HG03378 (cell line): ENCODE measurements around the gene FLOT1.
"Not testable (repeated sequence)": the region's sequence is repeated elsewhere in the genome, so short reads cannot be mapped to it uniquely, and the experiment has no call there.

Experiments used
- ATAC-seq: cut with Tn5 transposase; IDR thresholded peaks from one replicate; pipeline ENCODE4 v1.9.1; 2021; ENCODE audit warnings: mild to moderate bottlenecking, moderate library complexity; ENCODE audit not compliant: unreplicated experiment

FLOT1 gene

GRCh38 chr6:30723843-30724741 is 18.4 kb downstream of the FLOT1 start:
- ATAC-seq, result not testable (repeated sequence)

- not testable (repeated sequence) for ATAC-seq
Observed at GRCh38 chr6:30723159-30723842, 19.2 kb downstream of the FLOT1 start.

DNA sequence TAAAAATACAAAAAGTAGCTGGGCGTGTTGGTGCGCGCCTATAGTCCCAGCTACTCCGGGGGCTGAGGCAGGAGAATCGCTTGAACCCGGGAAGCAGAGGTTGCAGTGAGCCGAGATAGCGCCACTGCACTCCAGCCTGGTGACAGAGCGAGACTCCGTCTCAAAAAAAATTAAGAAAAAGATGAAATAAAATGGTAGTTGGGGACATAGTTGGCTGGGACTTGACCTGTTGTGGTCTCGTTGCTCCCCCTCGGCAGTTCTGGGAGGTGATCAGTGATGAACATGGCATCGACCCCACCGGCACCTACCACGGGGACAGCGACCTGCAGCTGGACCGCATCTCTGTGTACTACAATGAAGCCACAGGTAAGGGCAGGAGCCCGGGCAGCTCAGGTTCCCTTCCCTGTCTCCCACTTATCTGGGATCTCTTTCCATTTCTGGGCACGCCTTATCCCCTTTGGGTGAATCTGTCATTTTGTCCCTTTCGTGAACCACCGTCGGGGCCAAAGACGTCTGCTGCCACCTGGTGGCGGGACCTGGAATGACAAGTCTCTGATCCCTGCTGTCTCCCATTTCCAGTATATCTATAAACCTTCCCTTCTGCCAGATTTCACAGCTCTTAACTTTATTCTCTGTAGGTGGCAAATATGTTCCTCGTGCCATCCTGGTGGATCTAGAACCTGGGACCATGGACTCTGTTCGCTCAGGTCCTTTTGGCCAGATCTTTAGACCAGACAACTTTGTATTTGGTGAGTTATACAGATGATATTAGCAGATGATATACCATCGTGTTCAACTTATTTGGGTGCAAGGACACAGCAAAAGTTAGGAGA is 20.0 kb downstream of the FLOT1 start:
- no peak for ATAC-seq

DNA sequence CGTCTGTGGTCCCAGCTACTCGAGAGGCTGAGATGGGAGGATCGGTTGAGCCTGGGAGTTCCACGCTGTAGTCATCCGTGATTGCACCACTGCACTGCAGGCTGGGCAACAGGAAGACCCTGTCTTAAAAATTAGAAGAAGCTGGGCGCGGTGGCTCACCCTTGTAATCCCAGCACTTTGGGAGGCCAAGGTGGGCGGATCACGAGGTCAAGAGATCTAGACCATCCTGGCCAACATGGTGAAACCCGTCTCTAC is 20.5 kb downstream of the FLOT1 start:
- not testable (repeated sequence) for ATAC-seq

DNA sequence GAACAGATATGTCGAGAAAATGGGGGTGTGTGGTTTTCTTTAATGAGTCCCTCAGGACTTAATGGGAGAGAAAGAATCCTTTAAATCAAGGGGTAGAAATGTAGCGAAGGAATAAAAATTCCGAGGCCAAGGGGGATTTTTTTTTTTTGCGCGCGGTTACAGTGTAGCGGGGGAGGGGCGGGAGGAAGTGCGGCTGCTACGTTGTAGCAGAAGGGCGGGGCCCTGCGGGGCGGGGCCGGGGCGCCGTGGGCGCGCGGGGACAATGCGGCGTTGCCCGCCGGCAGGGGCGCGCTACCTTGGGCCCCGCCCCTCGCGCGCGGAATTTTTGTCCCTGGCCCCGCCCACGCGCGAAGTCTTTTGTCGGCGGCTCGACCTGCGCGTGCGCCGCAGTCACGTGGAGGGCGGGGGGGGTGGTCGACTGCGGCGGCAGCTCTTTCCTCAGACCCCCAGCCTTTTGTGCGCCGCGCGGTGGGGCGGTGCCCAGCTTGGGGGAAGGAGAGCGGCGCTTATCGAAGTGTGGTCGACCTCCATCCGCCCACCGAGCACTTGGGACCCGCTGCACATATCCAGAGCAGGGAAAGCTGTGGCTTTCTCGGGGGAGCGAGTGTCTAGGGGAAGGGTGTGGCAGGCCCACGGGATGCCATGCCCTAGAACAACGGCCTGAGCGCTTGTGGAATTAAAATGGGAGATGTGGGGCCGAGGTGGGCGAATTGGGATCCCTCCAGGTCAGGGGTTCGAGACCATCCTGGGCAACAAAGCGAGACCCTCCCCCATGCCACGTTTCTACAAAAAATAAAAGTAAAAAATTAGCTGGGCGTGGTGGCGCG is 21.1 kb downstream of the FLOT1 start:
- ATAC-seq, result no peak

GRCh38 chr6:30720738-30721197 is 21.7 kb downstream of the FLOT1 start:
- no peak for ATAC-seq

DNA sequence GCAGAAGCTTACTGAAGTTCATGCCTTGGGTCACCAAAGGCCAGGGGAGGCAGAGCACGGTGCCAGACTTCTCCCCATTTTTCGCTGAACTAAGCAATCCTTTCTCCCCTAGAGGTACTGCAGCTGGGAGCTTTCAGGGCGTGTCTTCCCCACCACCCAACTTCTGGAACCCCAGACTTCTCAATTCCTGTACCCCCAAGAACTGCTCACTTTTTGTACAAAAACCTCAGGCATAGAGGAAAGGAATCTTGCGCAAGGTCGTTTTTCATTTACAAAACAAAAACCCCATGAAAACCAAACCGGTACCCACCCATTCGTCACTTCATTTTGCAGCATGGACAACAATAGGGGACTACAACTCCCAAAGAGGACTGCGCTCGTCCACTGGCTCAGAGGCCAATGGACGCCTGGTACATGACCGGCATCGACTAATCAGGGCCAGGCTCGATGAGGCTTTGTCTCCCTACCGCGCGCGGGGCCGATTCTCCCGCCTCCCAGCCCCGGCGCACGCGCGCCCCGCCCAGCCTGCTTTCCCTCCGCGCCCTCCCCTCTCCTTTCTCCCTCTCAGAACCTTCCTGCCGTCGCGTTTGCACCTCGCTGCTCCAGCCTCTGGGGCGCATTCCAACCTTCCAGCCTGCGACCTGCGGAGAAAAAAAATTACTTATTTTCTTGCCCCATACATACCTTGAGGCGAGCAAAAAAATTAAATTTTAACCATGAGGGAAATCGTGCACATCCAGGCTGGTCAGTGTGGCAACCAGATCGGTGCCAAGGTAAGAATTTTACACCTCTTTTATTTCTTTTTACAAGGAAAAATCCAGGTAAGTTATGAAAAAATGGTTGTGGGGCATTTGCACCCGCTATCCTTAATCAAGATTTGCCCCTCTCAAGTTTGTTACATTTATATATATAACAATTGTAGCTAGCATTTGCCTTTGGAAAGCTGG is 22.4 kb downstream of the FLOT1 start, which contains the start of gene TUBB:
Gene TUBB (plus strand): TSS at position 562 of the 947 bp plus-strand sequence. CDS start 155 bp downstream, at position 717.
- ATAC-seq, result peak; percentile 29

- no peak for ATAC-seq
Observed at GRCh38 chr6:30719356-30719755, 23.1 kb downstream of the FLOT1 start.

DNA sequence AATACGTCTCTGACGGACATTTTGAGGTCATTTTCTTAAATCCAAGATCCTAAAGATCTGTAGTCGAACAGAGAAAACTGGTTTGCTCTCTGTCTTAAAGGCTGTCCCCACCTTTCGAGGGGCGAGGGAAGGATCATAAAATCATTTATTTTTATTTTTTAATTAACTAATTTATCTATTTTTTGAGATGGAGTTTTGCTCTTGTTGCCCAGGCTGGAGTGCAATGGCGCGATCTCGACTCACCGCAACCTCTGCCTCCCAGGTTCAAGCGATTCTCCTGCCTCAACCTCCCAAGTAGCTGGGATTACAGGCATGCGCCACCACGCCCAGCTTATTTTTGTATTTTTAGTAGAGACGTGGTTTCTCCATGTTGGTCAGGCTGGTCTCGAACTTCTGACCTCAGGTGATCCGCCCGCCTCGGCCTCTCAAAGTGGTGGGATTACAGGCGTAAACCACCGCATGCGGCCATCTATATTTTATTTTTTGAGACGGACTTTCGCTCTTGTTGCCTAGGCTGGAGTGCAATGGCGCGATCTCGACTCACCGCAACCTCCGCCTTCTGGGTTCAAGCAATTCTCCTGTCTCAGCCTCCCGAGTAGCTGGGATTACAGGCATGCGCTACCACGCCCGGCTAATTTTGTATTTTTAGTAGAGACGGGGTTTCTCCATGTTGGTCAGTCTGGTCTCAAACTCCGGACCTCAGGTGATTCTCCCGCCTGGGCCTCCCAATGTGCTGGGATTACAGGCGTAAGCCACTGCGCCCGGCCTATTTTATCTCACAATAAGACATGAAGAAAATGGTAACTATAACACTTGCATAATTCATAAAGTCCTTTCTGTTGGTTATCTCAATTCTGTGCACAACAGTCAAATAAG is 24.4 kb downstream of the FLOT1 start:
- ATAC-seq, result not testable (repeated sequence)

DNA sequence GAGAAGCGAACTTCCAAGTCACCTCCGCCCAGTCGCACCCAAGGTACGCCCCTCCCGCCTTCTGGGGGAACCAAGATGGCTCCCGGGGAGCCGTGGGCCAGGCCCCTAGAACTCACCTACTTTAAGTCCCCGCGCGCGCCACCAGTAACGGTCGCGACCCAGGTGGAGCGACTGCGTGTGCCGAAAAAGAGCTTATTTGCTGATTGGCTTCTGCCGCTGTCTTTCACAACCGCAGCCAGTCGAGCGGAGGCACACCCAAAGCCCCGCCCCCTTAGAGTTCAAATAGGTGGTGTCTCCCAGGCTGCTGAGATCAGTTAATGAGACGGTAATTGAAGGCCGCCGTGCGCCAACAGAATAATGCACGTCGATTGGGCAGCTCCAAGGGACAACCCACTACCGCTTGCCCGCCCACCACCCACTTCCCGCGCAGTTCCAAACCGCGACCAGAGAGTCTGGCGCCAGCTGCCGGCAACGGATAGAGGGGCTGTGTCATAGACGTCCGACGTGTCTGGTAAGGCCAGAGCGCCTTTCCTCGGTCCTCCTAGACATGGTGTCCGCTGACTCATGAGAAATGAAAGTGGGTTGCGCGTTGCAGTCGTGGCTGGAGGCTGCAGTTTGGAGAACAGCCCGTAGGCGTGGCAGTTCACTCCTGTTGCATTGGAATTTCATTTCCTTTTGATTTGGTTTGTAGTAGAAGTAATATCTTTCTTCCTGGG is 25.2 kb downstream of the FLOT1 start, which contains the start of gene MDC1:
Gene MDC1 (minus strand): TSS at position 153 of the 716 bp plus-strand sequence. CDS start 2,106 bp downstream, outside the sequence.
- ATAC-seq, result peak; percentile 67

DNA sequence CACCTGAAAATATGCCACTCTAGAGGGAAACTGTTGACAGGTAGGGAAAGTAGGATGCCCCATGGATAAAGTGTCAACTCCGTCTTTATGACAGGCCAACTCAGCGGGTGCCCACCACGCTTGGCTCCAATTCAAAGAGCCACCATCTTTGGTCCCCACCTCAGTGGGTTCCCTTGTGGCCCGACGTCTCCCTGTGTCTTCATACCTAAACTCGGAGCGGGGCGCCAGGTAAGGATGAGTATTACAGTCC is 25.7 kb downstream of the FLOT1 start:
- ATAC-seq, result no peak

GRCh38 chr6:30714263-30714662 is 28.2 kb downstream of the FLOT1 start:
- no peak for ATAC-seq

DNA sequence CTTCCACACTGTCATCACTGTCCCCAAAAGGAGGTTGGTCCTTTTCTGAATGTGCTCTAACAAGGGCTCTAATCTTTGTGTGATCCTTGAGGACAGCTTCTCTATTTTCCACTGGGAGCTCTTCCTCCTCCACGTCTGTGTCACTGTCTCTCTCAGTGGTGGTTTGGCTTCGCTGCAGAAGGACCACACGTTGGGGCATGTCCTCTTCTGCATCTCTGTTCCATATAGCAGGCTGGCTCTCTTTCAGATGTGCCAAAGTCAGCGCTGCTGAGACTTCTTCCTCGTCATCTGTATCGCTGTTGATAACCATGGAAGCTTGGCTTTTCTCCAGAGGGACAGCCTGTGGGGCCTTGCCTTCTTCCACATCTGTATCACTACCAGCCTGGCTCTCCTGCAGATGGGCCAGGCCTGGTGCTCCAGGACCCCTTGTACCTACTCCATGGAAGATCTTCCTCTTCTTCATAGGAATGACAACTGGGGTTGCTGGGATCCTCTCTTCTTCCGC is 30.0 kb downstream of the FLOT1 start:
- no peak for ATAC-seq

- no peak for ATAC-seq
Observed at GRCh38 chr6:30711758-30712380, 30.6 kb downstream of the FLOT1 start.

GRCh38 chr6:30709101-30709868 is 33.2 kb downstream of the FLOT1 start:
- ATAC-seq, result no peak

DNA sequence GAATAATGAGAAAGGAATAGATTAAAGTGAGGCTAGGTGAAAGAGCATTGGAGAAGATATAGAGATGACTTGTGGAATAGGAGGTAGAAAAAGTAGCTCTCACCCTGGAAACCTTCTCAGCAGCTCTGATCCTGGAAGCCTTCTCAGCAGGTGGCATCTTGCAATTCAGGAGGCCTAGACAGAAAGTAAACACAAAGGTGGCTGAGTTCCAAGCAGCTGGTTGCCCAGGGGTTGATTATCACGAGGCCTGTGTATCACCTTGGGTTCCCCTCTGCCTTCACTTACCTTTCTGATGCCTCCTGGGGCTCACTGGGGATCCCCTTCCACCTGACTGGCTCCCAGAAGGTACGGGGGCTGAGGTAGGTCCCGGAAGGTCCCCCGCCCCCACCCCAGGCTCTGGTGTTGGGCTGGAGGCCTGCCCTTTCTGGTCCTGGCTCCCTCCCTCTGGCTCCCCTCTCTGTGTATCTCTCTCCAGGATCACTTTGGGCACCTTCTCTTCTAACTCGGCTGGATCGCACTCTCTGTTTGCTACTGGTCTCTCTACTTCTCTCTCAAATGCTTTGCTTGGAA is 35.1 kb downstream of the FLOT1 start:
- ATAC-seq, result no peak
